K562 (cell line): ENCODE measurements around the gene ROMO1. TPM values are rescaled to one million over a fixed set of nuclear protein-coding genes. Genes with fewer than 3 reads are reported as not detected.

Experiments
- EP300 ChIP-seq: IDR thresholded peaks from 2 replicates; pipeline ENCODE4 v1.6.1; 2012; ENCODE audit warnings: low read length, improper control_type of control experiment
- MCM3 ChIP-seq: fragments of 450-650 bp; IDR thresholded peaks from 2 replicates; pipeline ENCODE4 v1.6.1; 2016
- MCM7 ChIP-seq, 2 experiments: fragments of 450-650 bp; IDR thresholded peaks; 2 replicates each; pipeline ENCODE4 v1.6.1; 2016 to 2018
- NCOA4 ChIP-seq: fragments of 450-650 bp; IDR thresholded peaks from 2 replicates; pipeline ENCODE4 v1.6.1; 2018; ENCODE audit warnings: mild to moderate bottlenecking; ENCODE audit not compliant: partially characterized antibody
- NONO ChIP-seq, 2 experiments: fragments of 200-400 bp in 1 of 2; fragments of 450-650 bp in 1 of 2; formaldehyde crosslinking in 1 of 2; IDR thresholded peaks; 2 replicates each; pipeline ENCODE4 v1.6.1; 2017; ENCODE audit warnings: low read depth in 2 of 2, mild to moderate bottlenecking in 2 of 2, moderate library complexity in 2 of 2, low read length in 1 of 2
- NRF1 ChIP-seq, 2 experiments: fragments of 450-650 bp; IDR thresholded peaks in 1 of 2; conservative IDR thresholded peaks in 1 of 2; 2 replicates each; pipeline ENCODE4 v1.6.1; 2014; ENCODE audit warnings: mild to moderate bottlenecking in 2 of 2
- PHF20 ChIP-seq: fragments of 450-650 bp; IDR thresholded peaks from 2 replicates; pipeline ENCODE4 v1.6.1; 2018; ENCODE audit not compliant: partially characterized antibody
- RFX1 ChIP-seq: fragments of 450-650 bp; IDR thresholded peaks from 2 replicates; pipeline ENCODE4 v1.6.1; 2016; ENCODE audit warnings: mild to moderate bottlenecking, moderate library complexity
- TCF7 ChIP-seq: sonication (generic); IDR thresholded peaks from 2 replicates; pipeline ENCODE4 v1.6.1; 2016; ENCODE audit warnings: antibody characterized with exemption, borderline replicate concordance
- ZKSCAN3 ChIP-seq: fragments of 250-450 bp; sonication (Bioruptor Pico); IDR thresholded peaks from 2 replicates; pipeline ENCODE4 v1.4.0; 2020
- ZNF408 ChIP-seq: fragments of 250-450 bp; sonication (Bioruptor Pico); IDR thresholded peaks from 2 replicates; pipeline ENCODE4 v1.4.0; 2020; ENCODE audit warnings: low read depth, mild to moderate bottlenecking, moderate library complexity
- polyA plus RNA-seq, 8 experiments: library from polyadenylated mRNA; depleted of rRNA in 4 of 8; stranded (reverse) in 5 of 8; unstranded in 3 of 8; fragments of >200 nt; fragmentation: Nextera tagmentation in 2 of 8; fragmentation: Illumina TruSeq in 1 of 8; extraction: Ambion mirVana in 2 of 8; extraction: Trizol in 1 of 8; gene quantifications; 2 replicates each; pipeline versions ENCODE4 v1.2.1 to v1.2.3, GENCODE V29; 2011 to 2014; ENCODE audit warnings: inconsistent platforms in 1 of 8, missing spikeins in 1 of 8
- total RNA-seq, 7 experiments: library from RNA; depleted of rRNA in 6 of 7; stranded (reverse); fragments of >200 nt in 6 of 7; fragmentation: Illumina TruSeq in 2 of 7; extraction: Trizol in 2 of 7; gene quantifications; 2 replicates each; pipeline versions ENCODE4 v1.2.1 to v1.2.3, GENCODE V29; 2011 to 2021; ENCODE audit warnings: low replicate concordance in 1 of 7
- TF ChIP-seq, protein P1 (sequence below), 2 experiments: IDR thresholded peaks; 2 replicates each; pipeline ENCODE4 v1.6.1; 2012; ENCODE audit warnings: improper control_type of control experiment in 2 of 2, low read depth in 2 of 2, low read length in 2 of 2, borderline replicate concordance in 1 of 2
- TF ChIP-seq, protein P2 (sequence below): sonication (generic); formaldehyde crosslinking; IDR thresholded peaks from 2 replicates; pipeline ENCODE4 v1.8.1; 2023; ENCODE audit warnings: mild to moderate bottlenecking, missing genetic modification reagents, moderate library complexity
- TF ChIP-seq, protein P3 (sequence below): sonication (generic); formaldehyde crosslinking; IDR thresholded peaks from 2 replicates; pipeline ENCODE4 v1.8.0; 2022; ENCODE audit warnings: missing genetic modification reagents, mild to moderate bottlenecking, borderline replicate concordance
- TF ChIP-seq, protein P4 (sequence below): IDR thresholded peaks from 3 replicates; pipeline ENCODE4 v1.6.1; 2011; ENCODE audit warnings: borderline replicate concordance, mild to moderate bottlenecking; ENCODE audit not compliant: insufficient read length, insufficient read depth

The ROMO1 gene
- total and polyA plus RNA-seq, 9 of the 15 experiments (the other 6 are each of a cell fraction or from before 2014, with no cell fraction given) = 31.8 to 741 (median 226) TPM

DNA sequence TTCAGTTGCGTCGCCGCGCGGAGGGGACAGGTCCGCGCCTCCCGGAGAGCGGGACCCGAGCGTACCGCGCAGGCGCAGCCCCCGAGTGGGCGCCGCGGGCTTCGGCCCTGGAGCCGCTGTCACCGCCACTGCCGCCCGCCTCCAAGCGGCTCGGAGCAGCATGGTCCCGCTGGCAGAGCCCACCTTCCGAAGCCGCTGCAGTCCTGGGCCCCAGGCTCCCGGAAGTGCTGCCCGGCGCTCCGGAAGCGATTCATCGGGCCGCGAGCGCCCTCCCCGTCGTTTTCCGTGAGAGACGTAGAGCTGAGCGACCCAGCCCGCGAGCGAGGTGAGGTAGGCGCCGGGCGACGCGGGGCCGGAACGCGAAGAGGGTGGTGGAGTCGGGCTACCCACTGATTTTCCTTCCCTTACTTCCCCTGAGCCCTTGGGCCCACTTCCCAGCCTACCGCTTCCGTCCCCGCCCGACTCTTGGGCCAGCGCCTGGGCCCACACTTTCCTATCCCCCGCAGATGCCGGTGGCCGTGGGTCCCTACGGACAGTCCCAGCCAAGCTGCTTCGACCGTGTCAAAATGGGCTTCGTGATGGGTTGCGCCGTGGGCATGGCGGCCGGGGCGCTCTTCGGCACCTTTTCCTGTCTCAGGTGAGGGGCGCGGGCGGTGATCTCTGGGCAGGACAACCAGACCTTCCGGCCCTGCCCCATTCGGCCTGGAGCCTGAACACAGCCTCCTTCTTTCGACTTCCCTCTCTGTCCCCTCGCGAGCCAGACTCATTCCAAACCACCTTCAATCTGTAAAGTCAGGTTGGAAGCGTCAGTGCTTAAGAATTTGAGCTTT is at the start of gene ROMO1, which contains the start of gene NFS1 (continued):
- no peak for TF ChIP-seq ZKSCAN3 (CRISPR knock-in tag)
- TF ChIP-seq, protein P1, sequence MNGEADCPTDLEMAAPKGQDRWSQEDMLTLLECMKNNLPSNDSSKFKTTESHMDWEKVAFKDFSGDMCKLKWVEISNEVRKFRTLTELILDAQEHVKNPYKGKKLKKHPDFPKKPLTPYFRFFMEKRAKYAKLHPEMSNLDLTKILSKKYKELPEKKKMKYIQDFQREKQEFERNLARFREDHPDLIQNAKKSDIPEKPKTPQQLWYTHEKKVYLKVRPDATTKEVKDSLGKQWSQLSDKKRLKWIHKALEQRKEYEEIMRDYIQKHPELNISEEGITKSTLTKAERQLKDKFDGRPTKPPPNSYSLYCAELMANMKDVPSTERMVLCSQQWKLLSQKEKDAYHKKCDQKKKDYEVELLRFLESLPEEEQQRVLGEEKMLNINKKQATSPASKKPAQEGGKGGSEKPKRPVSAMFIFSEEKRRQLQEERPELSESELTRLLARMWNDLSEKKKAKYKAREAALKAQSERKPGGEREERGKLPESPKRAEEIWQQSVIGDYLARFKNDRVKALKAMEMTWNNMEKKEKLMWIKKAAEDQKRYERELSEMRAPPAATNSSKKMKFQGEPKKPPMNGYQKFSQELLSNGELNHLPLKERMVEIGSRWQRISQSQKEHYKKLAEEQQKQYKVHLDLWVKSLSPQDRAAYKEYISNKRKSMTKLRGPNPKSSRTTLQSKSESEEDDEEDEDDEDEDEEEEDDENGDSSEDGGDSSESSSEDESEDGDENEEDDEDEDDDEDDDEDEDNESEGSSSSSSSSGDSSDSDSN (IDR thresholded peaks at IDR 0.05; ENCODE audit: borderline replicate concordance in 1 of 2, low read depth in 2 of 2, low read length in 2 of 2) = peak in 1 of 2 experiments; percentile 91; a peak in 2 of 4 replicates
- TF ChIP-seq PHF20 = peak; percentile 95
- TF ChIP-seq MCM7 (IDR thresholded peaks at IDR 0.05) = no peak
- TF ChIP-seq MCM3 = no peak
- TF ChIP-seq, protein P2, sequence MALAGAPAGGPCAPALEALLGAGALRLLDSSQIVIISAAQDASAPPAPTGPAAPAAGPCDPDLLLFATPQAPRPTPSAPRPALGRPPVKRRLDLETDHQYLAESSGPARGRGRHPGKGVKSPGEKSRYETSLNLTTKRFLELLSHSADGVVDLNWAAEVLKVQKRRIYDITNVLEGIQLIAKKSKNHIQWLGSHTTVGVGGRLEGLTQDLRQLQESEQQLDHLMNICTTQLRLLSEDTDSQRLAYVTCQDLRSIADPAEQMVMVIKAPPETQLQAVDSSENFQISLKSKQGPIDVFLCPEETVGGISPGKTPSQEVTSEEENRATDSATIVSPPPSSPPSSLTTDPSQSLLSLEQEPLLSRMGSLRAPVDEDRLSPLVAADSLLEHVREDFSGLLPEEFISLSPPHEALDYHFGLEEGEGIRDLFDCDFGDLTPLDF (CRISPR knock-in tag) = 0 out of 2 replicates have a peak, but pooled peaks have one; percentile 47
- peak; percentile 90 to 91 for TF ChIP-seq NRF1 (conservative IDR thresholded peaks at IDR 0.05 in 1 of 2, IDR thresholded peaks at IDR 0.05 in 1 of 2)
- no peak for TF ChIP-seq NCOA4
- TF ChIP-seq, protein P3, sequence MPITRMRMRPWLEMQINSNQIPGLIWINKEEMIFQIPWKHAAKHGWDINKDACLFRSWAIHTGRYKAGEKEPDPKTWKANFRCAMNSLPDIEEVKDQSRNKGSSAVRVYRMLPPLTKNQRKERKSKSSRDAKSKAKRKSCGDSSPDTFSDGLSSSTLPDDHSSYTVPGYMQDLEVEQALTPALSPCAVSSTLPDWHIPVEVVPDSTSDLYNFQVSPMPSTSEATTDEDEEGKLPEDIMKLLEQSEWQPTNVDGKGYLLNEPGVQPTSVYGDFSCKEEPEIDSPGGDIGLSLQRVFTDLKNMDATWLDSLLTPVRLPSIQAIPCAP (CRISPR knock-in tag) = no peak
- peak; percentile 33; the same call in 1 of the 2 replicates for TF ChIP-seq TCF7
- TF ChIP-seq NONO (IDR thresholded peaks at IDR 0.05; ENCODE audit: low read depth in 2 of 2, low read length in 1 of 2) = peak; percentile 8 to 76; a peak in 2 of 4 replicates
- TF ChIP-seq RFX1 = no peak
- no peak for TF ChIP-seq EP300
- TF ChIP-seq, protein P4, sequence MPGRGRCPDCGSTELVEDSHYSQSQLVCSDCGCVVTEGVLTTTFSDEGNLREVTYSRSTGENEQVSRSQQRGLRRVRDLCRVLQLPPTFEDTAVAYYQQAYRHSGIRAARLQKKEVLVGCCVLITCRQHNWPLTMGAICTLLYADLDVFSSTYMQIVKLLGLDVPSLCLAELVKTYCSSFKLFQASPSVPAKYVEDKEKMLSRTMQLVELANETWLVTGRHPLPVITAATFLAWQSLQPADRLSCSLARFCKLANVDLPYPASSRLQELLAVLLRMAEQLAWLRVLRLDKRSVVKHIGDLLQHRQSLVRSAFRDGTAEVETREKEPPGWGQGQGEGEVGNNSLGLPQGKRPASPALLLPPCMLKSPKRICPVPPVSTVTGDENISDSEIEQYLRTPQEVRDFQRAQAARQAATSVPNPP = no peak
- TF ChIP-seq ZNF408 (CRISPR knock-in tag) = no peak
